GM19397 (cell line): ENCODE data around the gene TMCC1.
"Not testable (repeated sequence)": the region's sequence is repeated elsewhere in the genome, so short reads cannot be mapped to it uniquely, and the experiment has no call there.

Experiments used
- ATAC-seq: cut with Tn5 transposase; IDR thresholded peaks from one replicate; pipeline ENCODE4 v1.9.1; 2021; ENCODE audit warnings: mild to moderate bottlenecking, moderate library complexity; ENCODE audit not compliant: unreplicated experiment

Gene TMCC1

DNA sequence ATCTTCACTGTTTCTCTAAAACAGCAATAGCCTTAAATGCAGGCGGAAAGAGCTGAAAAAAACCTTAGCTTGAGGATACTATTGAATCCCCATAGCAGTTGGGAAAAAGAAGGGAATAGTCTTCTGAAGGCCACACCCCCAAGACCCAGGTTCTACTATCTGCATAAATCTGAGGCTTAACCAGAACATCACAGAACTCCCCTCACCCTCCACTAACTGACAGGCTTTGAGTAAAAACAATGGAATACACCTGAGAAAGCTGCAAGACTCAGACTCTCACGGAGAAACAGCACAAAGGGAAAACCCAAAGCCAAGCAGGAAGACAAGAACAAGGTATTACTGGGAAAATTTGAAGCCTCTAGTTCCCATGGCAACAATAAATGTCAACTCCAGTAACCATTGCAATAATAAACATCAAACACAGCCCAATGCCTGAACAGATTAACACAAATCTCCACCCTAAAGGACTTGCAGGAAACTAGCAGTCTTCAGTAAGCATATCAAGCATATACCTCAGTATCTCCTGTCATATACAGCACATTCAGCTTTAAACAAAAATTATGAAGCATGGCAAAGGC, 56.4 kb downstream of the TMCC1 start:
- ATAC-seq = no peak

DNA sequence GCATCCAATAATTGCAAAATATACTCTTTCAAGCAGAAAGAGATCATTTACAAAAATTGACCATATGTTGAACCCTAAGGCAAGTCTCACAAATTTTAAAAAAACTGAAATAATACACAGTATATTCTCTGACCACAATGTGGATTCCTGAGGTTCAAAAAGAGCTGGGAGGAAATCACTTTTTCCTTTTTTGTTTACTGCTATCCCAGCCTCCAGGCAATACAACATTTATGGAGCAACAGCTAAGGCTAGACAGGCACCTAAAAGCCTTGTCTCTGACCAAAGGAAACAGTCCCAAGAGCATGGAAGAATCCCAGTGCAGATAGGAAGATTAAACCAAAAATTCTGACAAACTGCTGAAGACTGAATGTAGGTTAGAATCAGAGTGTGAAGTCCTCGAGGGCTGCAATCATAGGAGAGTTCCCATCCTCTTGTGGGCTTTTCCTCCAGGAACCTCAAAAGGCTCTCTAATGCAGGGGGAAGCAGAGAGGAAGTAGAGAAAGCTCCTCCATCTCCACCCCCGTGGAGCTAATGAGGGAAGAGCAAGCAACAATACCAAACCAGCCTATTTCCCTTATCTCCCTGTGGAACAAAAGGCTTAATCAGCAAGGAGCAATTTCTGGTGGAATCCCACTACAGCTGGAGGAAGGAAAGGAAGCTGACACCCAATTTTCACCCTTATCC, 57.0 kb downstream of the TMCC1 start:
- no peak for ATAC-seq

DNA sequence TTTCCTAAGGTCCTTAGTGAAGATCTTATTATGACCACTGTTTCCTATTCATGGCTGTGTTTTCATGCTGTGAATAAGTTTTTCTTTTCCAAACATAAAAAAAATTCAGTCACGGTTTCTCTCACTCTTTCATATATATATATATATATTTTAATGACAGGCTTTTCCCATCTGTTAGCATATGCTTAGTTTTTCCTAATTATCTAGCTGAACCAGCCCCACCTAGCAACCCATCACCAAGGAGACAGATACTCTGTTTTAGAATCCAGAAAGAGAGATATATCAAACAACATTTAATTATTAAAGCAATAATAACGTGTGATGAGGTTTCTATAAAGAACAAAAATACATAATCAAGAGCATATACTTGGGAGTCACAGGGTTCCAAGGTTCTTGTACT, 58.3 kb downstream of the TMCC1 start:
- ATAC-seq = no peak

DNA sequence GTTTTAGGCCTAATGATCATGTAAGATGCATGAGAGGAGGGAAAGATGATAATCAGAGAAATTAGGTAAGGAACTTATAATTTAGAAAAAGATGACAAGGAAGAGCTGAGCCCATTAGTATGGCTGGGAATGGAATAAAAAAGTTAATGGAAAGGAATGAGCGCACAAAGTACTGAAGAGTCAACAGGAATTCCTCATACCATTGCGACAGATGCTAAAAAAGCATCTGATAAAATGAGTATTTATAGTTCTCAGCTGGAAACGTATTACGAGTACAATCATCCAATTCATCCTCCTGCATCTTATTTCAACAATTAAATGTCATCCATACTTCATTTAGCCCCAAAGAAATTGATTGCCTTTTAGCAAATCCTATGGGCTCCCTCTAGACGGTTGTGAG, 58.9 kb downstream of the TMCC1 start:
- ATAC-seq = no peak

DNA sequence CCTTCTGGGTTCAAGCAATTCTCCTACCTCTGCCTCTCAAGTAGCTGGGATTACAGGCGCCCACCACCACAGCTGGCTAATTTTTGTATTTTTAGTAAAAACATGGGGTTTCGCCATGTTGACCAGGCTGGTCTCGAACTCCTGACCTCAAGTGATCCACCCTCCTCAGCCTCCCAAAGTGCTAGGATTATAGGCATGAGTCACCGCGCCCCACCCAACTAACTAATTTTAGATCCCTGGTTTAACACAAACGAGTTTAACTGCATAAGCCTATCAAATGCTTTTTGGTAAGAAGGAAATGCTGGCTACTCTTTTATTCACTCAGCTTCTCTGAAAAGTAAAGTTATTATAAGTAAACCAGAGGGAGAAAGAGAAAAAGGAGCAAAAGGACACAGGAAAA, 61.6 kb downstream of the TMCC1 start:
- ATAC-seq = not testable (repeated sequence)

DNA sequence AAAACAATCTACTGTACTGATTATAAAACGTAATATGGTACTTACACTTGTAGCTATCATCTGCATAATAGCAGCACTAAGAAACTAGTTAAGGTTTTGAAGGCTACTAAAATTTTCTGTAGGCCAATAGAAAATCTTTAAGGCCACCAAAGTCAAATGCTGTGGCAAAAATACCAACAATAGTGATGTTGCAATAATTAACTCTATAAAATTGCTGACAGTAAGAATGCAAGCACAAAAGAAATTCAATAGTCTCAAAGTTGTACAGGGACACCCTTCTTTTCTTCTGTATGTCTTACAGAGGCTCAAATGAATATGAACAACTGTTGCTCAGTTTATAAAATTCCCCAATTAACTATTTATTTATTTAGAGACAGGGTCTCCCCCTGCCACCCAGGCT, 62.0 kb downstream of the TMCC1 start:
- no peak for ATAC-seq

DNA sequence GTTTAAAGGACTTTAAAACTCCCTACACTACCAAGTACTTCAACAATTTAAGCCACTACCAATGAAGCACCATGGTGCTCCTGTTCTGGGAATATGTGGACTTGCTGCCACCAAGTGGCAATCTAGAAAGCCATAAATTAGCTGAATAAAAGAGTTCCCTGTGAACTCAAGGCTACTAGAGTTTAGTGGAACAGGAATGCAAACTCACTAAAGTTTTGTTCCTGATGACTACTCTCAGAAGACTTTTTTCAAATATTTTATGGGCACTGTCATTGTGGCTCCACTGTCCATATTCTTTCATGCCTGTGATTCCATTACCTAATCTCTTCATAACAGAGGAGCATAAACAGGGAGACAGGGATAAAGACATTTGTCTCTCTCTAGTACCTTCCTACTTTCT, 63.9 kb downstream of the TMCC1 start:
- ATAC-seq = no peak

DNA sequence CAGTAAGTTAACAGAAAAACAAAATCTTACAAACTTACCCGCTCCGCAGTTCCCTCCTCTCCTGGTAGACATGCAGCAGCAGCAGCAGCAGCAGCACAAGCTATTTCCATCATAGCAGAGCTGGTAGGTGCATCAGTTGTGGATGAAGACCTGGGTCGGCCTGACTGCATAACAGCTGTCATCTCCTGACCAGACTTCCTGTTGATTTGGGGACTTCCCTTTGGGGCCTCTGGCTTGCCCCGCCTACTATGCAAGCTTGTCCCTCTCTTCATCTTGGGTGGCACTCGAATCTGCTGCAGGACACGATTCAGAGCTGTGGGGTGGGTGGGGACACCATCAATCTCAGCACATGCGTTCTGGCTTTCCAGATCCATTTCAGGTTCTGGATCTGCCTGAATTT, 65.7 kb downstream of the TMCC1 start:
- peak; percentile 94 for ATAC-seq

DNA sequence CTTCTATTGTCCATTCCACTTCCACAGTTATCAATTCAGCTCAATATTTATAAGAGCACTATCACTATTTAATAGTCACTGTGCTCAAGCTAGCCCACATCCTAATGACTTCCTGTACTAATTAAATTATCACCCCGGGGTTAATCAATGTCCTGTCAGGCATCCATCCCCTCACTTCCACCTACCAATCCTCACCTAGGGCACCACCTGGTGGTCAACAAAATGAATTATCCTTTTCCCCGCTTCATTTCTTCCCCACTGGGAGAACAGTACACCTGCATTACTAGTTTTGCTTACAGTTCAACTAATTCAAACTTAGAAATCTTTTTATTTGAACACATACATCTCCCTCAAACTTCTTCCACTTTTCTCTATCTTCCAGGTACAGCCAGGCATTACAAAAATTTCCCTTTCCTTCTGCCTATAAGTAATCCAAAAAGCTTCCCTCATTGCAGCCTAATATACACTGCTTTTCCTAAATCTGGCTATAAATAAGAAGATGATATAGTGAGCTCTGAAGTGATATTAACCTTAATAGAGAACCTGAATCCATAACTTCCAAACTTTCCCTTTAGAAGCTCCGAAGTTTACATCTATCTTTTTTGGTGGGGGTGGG, 68.5 kb downstream of the TMCC1 start:
- no peak for ATAC-seq

DNA sequence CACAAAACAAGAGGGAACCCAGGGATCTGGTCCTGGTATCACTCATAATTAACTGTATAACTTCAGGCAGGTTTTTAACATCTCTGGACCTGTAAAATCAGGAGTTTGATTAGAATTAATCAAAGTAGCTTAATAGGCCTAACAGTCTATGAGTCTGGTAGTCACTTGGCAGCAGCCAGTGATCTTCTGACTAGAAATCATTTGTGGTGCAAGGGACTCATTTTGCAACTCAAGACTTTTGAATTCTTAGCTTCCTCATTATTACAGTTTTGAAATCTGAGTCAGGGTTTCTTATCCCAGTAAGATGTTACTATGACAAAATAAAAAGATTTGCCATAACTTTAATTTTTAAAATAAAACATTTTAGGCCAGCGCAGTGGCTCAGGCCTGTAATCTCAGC, 70.8 kb downstream of the TMCC1 start:
- ATAC-seq = no peak

DNA sequence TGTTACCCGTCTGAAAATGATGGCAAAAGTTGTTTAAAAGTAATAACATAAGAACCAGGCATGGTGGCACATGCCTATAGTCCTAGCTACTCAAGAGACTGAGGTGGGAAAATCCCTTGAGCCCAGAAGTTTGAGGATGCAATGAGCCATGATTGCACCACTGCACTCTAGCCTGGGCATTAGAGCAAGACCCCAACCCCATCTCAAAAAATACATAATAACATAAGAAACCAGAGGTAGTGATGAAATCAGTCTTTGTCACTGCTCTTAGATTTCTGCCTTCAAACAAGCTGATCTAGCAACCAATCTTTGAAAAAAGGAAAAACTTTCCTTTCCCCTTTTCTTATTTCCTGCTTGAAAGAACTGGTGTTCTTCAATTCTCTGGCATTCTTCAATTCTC, 71.3 kb downstream of the TMCC1 start:
- ATAC-seq = no peak

DNA sequence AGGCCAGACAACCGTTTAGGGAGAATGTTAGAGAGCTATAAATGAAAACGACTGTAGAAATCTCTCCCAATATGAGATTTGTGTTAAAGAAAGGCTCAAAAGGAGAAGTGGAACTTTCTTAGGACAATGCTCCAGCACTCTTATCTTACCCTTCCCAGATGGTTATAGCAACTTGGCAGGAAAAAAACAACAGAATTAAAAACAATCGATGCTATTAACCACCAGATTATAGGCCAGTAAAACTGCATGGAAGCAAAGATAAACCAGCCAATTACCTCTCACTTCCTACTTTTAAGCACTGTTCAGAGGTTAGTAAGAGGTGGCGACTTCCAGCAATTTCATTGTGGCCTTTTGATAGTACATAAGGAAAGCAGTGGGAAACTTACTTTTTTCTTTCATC, 72.9 kb downstream of the TMCC1 start:
- ATAC-seq = no peak

DNA sequence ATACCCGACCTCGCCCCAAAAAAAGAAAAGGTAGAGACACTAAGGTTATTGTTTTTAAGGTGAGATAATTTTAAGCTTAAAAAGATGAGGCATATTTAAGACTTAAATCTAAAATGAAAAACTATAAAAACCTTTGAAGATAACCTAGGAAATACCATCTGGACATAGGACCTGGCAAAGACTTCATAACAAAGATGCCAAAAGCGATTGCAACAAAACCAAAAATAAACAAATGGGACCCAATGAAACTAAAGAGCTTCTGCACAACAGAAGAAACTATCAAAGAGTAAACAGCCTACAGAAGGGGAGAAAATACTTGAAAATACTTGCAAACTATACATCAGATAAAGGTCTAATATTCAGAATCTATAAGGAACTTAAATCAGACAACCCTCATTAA, 80.9 kb downstream of the TMCC1 start:
- ATAC-seq = no peak

DNA sequence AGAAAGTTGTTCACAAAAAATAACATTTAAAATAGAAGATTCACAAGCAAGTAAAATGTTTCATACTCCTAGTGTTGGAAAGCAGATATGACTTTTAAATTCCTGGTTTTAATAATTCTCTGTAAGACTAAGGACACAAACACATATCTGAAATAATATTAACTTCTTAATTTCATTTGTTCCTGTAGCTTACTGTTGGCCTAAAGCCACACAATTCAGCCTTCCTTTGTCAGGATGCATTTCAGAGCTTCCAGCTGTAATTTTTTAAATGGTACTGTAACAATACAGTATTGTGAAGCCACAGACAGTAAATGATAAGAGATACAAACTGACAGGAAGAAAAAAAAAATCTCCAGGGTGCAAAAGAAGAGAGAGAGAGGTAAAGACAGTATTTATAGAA, 84.2 kb downstream of the TMCC1 start:
- ATAC-seq = no peak

DNA sequence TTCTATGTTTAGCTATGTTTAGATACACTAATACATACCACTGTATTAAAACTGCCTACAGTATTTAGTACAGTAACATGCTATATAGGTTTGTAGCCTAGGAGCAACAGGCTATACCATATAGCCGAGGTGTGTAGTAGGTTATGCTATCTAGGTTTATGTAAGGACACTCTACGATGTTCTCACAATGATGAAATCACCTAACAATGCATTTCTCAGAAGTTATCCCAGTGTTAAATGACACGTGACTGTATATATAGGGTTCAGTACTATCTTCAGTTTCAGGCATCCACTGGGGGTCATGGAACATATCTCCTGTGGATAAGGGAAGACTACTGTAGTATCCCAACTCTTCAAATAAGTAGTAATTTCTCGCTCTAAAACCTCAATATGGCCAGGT, 97.4 kb downstream of the TMCC1 start:
- ATAC-seq = no peak

DNA sequence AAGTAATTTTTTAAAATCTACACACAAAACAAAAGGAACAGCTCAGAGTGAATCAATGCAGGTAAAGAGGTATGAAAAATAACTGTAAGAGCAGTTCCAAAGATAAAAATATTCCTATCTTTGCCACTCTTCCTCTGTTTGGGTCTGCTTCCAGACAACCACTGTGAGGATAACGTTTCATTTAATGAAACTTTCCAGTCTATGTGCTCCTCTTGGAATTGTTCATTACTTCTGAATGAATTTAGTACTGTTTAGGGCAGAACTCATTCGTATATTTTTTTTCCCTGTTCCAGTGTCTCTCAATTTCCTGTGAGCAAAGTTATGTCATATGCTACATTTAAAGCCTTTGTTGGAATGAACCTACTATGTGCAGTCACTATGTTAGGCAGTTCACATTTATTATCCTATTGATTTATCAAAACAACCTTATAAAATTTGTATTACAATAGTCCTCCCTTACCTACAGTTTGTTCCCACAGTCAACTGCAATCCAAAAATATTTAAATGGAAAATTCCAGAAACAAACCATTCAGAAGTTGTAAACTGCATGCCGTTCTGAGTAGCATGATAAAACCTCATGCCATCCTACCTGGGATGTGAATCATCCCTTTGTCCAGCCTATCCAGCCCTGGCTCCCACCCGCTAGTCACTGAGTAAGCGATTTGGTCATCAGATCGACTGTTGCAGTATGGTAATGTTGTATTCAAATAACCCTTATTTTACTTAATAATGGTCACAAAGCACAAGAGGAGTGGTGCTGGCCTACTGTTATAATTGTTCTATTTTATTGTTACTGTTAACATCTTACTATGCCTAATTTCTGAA, 98.1 kb downstream of the TMCC1 start:
- no peak for ATAC-seq

DNA sequence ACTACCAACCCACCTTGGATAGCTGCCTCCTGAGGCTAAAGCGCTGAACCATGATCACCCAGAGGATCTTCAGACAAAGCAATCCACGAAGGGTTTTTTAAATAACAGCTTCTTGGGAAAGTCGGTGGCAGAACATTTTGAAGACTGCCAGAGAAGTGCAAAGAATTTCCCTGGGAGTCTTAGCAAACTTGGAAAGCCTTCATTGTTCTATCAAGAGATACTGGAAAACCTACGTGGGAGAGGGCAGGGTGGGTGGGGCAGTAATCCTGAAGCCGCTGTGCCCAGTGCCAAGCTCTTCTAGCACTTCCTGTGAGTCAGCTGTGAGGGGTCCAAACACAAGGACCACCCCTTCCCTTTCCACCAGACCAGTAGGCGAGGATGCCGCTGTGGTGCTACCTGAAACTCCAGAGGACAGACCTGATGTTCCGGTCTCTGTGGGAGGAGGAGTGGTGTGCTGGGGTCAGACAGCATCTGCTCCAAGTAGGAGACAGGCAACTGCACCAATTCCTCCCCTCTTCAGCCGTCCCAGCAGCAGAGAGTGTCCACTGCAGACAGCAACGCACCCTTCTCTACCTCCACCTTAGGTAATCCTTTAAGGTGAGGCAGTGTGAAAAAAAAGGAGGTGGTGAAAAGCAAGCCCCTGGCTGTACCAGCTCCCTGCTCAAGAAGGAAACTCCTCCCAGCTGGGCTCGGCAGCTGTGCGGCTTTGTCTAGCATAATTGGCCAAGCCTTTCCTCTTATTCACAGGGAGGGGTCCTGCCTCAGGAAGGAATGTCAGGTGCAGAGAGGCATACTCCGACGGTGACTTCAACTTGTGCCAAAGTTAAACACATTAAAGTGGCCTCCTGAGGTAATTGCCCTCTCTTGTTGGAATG, 99.0 kb downstream of the TMCC1 start:
- no peak for ATAC-seq

DNA sequence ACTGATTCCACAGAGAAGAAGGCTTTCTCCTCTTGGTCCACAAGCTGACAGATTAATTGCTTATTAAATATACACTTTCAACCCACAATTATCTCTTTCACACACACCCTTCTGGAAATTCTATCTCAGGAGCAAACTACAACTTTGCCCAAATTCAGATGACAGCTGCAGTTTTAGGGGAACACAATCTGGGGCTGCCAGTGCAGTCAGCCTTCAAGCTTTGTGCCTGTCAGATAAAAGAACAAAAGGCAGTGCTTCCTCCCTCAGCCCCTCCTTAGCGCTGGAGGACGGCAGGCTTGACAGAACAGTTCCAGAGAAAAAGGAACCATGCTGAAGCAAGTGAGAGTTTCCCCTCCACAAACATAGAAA, 99.6 kb downstream of the TMCC1 start:
- ATAC-seq = no peak

DNA sequence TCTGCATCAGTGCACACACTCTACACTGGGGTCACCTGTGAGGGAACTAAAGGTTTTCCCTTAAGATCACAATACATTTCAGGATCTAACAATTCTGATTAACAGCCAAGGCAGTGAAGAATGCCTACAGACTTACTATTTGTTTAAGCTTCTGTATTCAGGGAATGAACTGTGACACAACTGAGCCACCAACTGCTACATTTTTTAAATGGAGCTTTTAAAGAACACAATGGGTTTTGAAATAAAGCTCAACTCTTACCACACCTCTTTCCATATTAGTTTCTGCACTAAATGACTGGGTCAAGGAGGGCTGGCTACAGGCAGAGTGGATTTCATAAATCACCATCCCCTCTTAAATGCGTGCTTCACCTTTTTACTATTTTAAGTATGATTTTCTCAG, 100.2 kb downstream of the TMCC1 start:
- no peak for ATAC-seq

DNA sequence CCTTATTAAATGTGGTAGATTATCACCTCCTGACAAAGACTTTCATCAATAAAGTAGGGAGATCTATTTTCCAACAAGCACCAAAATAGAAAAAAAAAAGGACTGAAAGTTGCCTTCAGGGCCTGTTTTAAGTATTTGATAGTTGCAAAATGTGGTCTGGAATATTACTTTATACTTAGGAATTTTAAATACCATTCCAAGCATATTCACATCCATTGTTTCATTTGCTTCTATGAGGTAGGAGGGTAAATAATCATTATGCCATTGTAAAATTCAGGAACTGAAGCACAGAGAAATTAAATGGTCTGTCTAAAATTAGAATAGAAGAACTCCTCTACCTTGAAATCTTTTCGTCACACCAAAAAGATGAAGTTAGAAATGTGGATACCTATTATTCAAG, 110.0 kb downstream of the TMCC1 start:
- ATAC-seq = no peak

DNA sequence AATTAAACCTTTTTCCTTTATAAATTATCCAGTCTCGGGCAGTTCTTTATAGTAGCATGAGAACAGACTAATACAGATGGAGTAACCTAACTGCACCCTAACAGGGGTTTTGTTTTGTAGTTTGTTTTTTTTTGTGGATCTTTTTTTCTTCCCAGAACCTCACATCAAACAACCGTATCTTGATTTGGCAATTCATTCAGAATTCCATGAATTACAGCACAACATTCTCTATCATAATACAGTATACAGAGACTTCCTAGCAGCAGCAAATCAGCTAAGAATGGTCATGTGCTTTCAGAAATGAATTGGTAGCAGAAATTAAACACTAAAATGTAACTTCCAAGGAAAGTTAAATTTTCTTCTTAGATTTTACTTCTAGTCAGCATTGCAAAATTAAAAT, 114.6 kb downstream of the TMCC1 start:
- ATAC-seq = no peak
